ENCODE data around the gene CPNE7.

GRCh38 chr16:89548344-89549006, 27.1 kb upstream of the CPNE7 start:
- no peak for TF ChIP-seq EGR1 (IDR thresholded peaks at IDR 0.05)
- TF ChIP-seq, protein P1, sequence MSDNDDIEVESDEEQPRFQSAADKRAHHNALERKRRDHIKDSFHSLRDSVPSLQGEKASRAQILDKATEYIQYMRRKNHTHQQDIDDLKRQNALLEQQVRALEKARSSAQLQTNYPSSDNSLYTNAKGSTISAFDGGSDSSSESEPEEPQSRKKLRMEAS (IDR thresholded peaks at IDR 0.05): no peak
- TF ChIP-seq TAF1 (IDR thresholded peaks at IDR 0.05; ENCODE audit: low read depth): no peak
- TF ChIP-seq YY1 (IDR thresholded peaks at IDR 0.05; ENCODE audit: low read depth): no peak
- no peak for TF ChIP-seq CREB1 (IDR thresholded peaks at IDR 0.05; ENCODE audit: low read depth)

All from Ishikawa (cell line).